ENCODE data around the gene ZNF474.

ZNF474 gene

DNA sequence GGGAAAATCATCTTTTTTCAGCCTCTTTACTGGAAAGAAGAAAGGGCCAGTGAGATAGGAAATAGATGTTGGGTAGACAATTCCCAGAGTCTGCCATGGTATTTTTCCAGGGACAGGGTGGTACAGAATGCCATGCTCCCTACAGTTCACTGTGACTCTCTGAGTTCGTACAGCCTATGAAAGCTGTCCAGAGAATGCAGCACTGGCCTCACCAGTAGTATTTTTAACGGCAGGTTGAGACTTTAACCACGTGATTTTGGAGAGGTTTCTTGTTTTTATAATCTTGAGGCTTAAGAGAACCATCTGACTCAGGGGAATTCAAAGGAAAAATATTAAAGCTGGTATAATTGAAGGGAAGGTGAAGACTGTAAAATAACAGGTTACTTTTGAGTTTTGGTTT, 10.1 kb upstream of the ZNF474 start:
- DNase-seq: no peak

GRCh38 chr5:122120493-122120892, 8.9 kb upstream of the ZNF474 start:
- DNase-seq: no peak

DNA sequence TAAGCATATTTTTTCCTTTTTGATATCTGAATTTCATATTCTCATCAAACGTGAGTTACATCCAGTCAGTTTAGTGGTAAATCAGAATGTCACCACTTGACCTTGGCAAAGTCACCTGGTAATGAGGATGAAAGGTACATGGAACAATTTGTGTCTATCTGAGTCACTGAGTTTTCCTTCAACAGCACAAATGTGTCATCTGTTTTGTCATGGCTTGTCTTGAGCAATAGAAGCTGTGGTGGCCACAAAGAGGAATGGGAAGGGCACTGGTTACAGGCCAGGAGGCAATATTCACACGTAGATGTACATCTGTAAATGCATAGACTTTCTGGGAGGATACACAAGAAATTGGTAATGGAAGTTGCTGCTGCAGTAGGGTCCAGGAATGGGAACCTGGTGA, 8.4 kb upstream of the ZNF474 start:
- DNase-seq: no peak

- no peak for DNase-seq
Observed at GRCh38 chr5:122121479-122122465, 7.6 kb upstream of the ZNF474 start.

- no peak for DNase-seq
Observed at GRCh38 chr5:122124766-122125165, 4.6 kb upstream of the ZNF474 start.

- no peak for DNase-seq
Observed at GRCh38 chr5:122126177-122126755, 3.1 kb upstream of the ZNF474 start.

- DNase-seq: no peak
Observed at GRCh38 chr5:122126756-122127321, 2.5 kb upstream of the ZNF474 start.

DNA sequence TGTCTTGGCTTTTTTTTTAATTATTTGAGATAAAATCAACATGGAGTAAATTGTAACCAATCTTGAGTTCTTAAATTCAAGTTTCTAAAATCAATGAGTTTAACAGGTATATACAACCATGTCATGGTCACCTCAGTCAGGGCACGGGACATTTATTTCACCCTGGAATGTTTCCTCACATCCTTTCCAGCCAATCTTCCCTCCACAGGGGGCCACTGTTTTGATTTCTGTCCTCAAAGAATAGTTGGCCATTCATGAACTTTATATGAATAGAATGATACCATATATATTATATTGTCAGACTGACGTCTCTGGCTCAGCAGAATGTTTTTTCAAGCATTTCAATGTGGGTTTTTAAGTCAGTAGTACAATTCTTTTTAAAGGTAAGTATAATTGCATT, 806 bp downstream of the ZNF474 start:
- no peak for DNase-seq

- peak; percentile 9 for DNase-seq
Observed at GRCh38 chr5:122137702-122138101, 8.4 kb downstream of the ZNF474 start.

- DNase-seq: no peak
Observed at GRCh38 chr5:122138356-122138755, 9.0 kb downstream of the ZNF474 start.

DNA sequence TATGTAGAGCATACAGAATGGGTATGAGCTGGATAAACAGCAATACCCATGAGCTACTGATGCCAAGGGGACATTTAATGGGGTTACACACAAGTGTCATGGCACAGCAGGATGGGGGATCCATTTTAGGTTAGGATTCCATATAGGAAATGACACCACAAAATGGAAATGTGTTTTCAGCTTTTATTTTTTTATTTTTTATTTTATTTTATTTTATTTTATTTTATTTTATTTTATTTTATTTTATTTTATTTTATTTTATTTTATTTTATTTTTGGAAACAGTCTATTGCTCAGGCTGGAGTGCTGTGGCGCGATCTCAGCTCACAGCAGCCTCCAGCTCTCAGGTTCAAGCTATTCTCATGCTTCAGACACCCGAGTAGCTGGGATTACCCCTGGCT, 11.6 kb downstream of the ZNF474 start:
- DNase-seq: no peak

DNA sequence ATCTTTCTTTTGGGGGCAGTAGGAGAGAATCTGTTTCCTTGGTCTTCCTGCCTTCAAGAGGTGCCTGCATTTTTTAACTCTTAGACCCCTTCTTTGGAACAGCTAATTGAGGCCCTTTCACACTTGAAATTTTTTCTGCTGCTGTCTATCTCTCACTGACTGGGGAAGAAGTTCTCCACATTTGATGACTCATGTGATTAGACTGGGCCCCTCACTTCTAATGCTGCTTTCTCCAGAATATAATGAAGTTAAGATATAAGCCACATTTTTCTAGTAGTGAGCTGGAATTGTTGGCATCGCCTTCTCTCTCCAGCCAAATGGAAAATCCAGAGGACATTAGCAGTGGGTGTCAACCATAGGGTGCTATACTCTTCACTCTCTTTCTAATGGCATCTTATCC, 12.4 kb downstream of the ZNF474 start:
- no peak for DNase-seq

- no peak for DNase-seq
Observed at GRCh38 chr5:122142480-122143164, 13.3 kb downstream of the ZNF474 start.

- DNase-seq: no peak
Observed at GRCh38 chr5:122144236-122144635, 14.9 kb downstream of the ZNF474 start.

DNA sequence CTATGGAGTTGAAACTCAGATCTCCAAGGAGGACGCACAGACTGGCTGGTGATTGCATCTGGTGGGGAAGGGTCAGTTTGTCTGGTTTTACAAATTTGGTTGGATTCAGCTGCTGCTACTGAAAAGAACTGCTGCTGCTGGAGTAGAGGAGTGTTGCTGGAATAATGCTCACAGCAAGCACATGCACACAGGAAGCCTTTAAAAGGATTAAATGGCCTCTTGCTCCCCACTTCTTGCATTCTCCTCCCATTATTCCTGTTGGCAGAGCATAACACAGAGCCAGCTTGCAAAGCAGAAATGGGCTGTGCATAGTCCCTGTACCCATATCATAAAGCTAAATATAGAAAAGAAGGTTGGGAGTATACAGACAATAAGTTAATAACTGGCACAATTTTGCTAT, 16.6 kb downstream of the ZNF474 start:
- DNase-seq: no peak

DNA sequence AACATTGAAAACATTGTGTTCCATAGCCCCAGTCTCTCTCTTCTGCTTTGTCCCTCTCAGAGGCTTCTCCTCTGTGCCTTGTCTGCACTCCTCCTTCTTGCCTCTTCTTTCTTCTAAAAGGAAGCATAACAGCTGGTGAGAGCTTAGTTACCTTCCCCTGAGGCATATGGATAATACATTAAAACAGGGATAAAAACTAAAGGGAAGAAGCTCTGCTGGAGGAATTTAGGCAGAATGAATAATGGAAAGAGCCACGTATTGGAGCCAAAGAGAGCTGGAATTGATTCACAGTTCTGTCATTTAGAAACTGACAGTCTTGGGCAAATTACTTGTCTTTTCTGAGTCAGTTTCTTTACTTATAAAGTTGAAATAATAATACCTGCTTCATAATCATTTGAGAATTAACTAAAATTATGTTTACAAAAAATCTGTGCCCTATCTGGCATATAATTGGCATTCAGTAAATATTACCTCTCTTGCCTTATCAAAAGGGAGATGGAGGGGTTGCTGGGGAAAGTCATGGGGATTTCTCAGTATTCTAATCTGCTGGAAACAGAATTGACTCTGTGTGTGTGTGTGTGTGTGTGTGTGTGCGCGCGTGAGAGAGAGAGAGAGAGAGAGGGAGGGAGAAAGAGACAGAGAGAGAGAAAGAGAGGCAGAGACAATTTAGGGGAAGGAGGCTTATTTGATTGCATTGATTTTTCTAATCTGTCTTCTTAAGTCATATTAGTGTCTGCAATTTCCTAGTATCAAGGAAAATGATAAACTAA, 20.2 kb downstream of the ZNF474 start:
- no peak for DNase-seq

DNA sequence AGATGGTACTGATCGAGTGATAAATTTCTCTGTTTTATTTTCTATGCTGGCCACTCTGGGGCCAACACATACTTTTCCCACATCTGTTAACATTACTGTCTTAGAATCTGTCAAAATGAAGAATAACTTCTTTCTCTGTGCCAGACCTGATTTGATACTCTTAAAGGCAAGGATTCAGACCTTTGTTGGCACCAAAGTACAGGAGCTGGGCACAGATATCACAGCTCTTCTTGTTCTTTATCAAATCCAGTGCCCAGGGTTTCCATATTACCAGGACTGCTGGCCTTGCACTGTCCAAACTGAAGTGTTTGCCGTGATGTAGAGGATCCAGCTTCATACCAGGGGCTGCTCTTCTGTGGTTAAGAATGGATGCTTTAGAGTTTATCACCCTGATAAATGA, 20.9 kb downstream of the ZNF474 start:
- DNase-seq: no peak

DNA sequence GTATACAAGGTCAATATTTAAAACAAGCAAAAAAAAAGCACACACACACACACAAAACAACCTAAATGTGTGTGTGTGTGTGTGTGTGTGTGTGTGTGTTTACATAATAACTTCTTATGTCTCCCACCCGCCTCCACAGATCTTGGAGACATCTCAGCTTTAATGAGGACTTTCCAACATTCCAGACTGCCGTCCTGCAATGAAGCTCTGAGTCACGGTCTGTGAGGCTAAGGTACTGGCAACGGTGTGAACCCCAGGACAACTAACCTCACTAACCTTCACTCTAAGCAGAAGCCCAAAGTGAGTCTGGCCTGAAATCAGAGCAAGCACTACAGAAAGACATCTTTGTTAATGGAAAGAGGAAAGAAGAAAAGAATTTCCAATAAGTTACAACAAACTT, 22.3 kb downstream of the ZNF474 start:
- DNase-seq: no peak

DNA sequence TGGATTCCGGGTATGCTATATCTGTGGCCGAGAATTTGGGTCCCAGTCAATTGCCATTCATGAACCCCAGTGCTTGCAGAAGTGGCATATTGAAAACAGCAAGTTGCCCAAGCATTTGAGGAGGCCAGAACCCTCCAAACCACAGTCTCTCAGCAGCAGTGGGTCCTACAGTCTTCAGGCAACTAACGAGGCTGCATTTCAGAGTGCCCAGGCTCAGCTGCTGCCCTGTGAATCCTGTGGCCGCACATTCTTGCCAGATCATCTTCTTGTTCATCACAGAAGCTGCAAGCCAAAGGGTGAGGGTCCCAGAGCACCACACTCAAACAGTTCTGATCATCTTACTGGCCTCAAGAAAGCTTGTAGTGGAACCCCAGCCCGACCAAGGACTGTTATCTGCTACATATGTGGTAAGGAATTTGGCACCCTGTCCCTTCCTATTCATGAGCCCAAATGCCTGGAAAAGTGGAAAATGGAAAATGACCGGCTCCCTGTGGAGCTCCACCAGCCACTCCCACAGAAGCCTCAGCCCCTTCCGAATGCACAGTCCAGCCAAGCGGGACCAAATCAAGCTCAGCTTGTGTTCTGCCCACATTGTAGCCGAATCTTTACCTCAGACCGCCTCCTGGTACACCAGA, 23.0 kb downstream of the ZNF474 start:
- no peak for DNase-seq

- no peak for DNase-seq
Observed at GRCh38 chr5:122153230-122153629, 23.9 kb downstream of the ZNF474 start.

GRCh38 chr5:122153774-122154173, 24.4 kb downstream of the ZNF474 start:
- no peak for DNase-seq

DNA sequence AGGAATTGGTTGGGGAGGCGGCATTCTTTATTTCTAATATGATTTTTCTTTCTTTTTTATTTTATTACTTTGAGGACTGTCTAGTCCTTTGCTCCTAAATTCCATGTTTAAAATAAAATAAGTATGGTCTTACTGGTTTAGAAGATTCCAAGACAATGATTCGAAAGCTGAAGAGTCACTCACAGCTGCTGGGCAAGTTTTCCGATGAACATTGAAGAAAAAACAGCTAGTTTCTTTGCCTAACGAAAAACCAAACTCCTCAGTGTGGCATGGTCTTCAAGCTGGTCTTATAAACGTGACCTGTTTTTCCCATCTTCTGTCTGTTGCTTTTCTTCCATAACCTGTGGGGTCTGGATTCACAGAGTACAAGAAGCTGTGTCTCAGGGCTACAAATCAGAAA, 25.1 kb downstream of the ZNF474 start:
- DNase-seq: no peak

Data from DMS79 treated with DMSO at 0.1 percent for 48 hours (cell line).